ENCODE results near the gene ROBO1. TPM values are rescaled to one million over a fixed set of nuclear protein-coding genes. Genes with fewer than 3 reads are reported as not detected.
A peak's percentile ranks its signal among the peaks of the same experiment; 100 is the strongest.

The ROBO1 gene
- total RNA-seq, 1 donor from 2014 or later: 20.8 TPM

GRCh38 chr3:79453600-79453999 is 314.2 kb downstream of the ROBO1 start:
- no peak for TF ChIP-seq CTCF (IDR thresholded peaks at IDR 0.05; ENCODE audit: insufficient read depth, low read length, severe bottlenecking)
- FAIRE-seq: no peak
- Histone ChIP-seq H3K27me3 (ENCODE audit: control insufficient read depth, insufficient read depth, low read length) (no peaks in the 10 kb centered on the region), H3K36me3 (ENCODE audit: control insufficient read depth, insufficient read depth, low read length) (no peaks in the 10 kb centered on the region), H3K4me3 (ENCODE audit: low read depth, low read length) (no peak overlapping the region)
- no peak for DNase-seq (ENCODE audit: low read depth)

GRCh38 chr3:79436387-79436786 is 331.4 kb downstream of the ROBO1 start:
- H3K36me3 ChIP-seq (ENCODE audit: control insufficient read depth, insufficient read depth, low read length): no peaks in the 10 kb centered on the region
- TF ChIP-seq CTCF (IDR thresholded peaks at IDR 0.05; ENCODE audit: insufficient read depth, low read length, severe bottlenecking): no peak
- FAIRE-seq: no peak

GRCh38 chr3:79427081-79427480 is 340.7 kb downstream of the ROBO1 start:
- TF ChIP-seq CTCF (IDR thresholded peaks at IDR 0.05; ENCODE audit: insufficient read depth, low read length, severe bottlenecking): no peak
- Histone ChIP-seq H3K36me3 (ENCODE audit: control insufficient read depth, insufficient read depth, low read length) (no peaks in the 10 kb centered on the region), H3K27me3 (ENCODE audit: control insufficient read depth, insufficient read depth, low read length) (no peaks in the 10 kb centered on the region), H3K4me3 (ENCODE audit: low read depth, low read length) (no peak overlapping the region)
- no peak for FAIRE-seq
- DNase-seq (ENCODE audit: low read depth): no peak

More at GRCh38 chr3:79436387-79436786, 331.4 kb downstream of the ROBO1 start:
- Histone ChIP-seq H3K4me3 (ENCODE audit: low read depth, low read length) (no peak overlapping the region), H3K27me3 (ENCODE audit: control insufficient read depth, insufficient read depth, low read length) (no peaks in the 10 kb centered on the region)
- DNase-seq (ENCODE audit: low read depth): no peak

GRCh38 chr3:79424811-79425210 is 343.0 kb downstream of the ROBO1 start:
- FAIRE-seq: no peak
- no peak for TF ChIP-seq CTCF (IDR thresholded peaks at IDR 0.05; ENCODE audit: insufficient read depth, low read length, severe bottlenecking)
- Histone ChIP-seq H3K27me3 (ENCODE audit: control insufficient read depth, insufficient read depth, low read length) (no peaks in the 10 kb centered on the region), H3K36me3 (ENCODE audit: control insufficient read depth, insufficient read depth, low read length) (no peaks in the 10 kb centered on the region), H3K4me3 (ENCODE audit: low read depth, low read length) (no peak overlapping the region)
- DNase-seq (ENCODE audit: low read depth): peak; percentile 94

- DNase-seq (ENCODE audit: low read depth): peak; percentile 4
These were observed 344.4 kb downstream of the ROBO1 start for GRCh38 chr3:79423417-79423816.

More at GRCh38 chr3:79423417-79423816, 344.4 kb downstream of the ROBO1 start:
- FAIRE-seq: no peak
- Histone ChIP-seq H3K27me3 (ENCODE audit: control insufficient read depth, insufficient read depth, low read length) (no peaks in the 10 kb centered on the region), H3K4me3 (ENCODE audit: low read depth, low read length) (no peak overlapping the region), H3K36me3 (ENCODE audit: control insufficient read depth, insufficient read depth, low read length) (no peaks in the 10 kb centered on the region)
- no peak for TF ChIP-seq CTCF (IDR thresholded peaks at IDR 0.05; ENCODE audit: insufficient read depth, low read length, severe bottlenecking)

All from bronchial epithelial cell (primary cell).